ENCODE data around the gene GALNT5. TPM values are rescaled to one million over a fixed set of nuclear protein-coding genes. Genes with fewer than 3 reads are reported as not detected.

GALNT5 gene
- total and polyA plus RNA-seq, 2 donors (not counting 3 experiments of a cell fraction or from before 2014, with no cell fraction given), result not detected

GRCh38 chr2:157259960-157260359 is 2.5 kb downstream of the GALNT5 start:
- dilution Hi-C loops (cut with MboI; ENCODE audit: extremely low pct_ligation_motif_present, low sequenced_read_pairs), result no loop called here
- no peaks in the 10 kb centered on the region for H3K79me2 ChIP-seq (ENCODE audit: control insufficient read depth, insufficient read depth, low read length)
- H3K4me2 ChIP-seq (ENCODE audit: insufficient read depth, low read length), result no peak overlapping the region
- no peak for DNase-seq (ENCODE audit: low read depth, low spot score)
- H3K27ac ChIP-seq (ENCODE audit: insufficient read depth, low read depth, low read length), result no peak overlapping the region
- H3K4me3 ChIP-seq (replicated peaks in 1 of 3; ENCODE audit: insufficient read depth in 1 of 3, low read depth in 1 of 3, low read length in 3 of 3), result no peak overlapping the region
- BruUV-seq (replicated peaks), result no TSS peak
- H3K27me3 ChIP-seq (ENCODE audit: control insufficient read depth in 2 of 2, insufficient read depth in 2 of 2, low read length in 2 of 2), result no peaks in the 10 kb centered on the region
- no peak for TF ChIP-seq EZH2 (IDR thresholded peaks at IDR 0.05; ENCODE audit: borderline replicate concordance, low read depth, low read length, severe bottlenecking)
- no peak for TF ChIP-seq CTCF (IDR thresholded peaks at IDR 0.05; ENCODE audit: extremely low read depth in 1 of 2, insufficient read depth in 1 of 2, low read depth in 1 of 2, low read length in 2 of 2)
- TF ChIP-seq POLR2AphosphoS5 (IDR thresholded peaks at IDR 0.05; ENCODE audit: insufficient read depth, low read depth, low read length), result no peak
- no peaks in the 10 kb centered on the region for H3K36me3 ChIP-seq (ENCODE audit: control insufficient read depth in 2 of 2, extremely low read depth in 1 of 2, insufficient read depth in 2 of 2, low read length in 2 of 2)
- H4K20me1 ChIP-seq (replicated peaks; ENCODE audit: control insufficient read depth, extremely low read depth, insufficient read depth, low read length), result no peaks in the 10 kb centered on the region
- intact Hi-C loops (cut with micrococcal nuclease), result no loop called here
- ChIA-PET POLR2A (no interaction called here), CTCF (interaction anchor here (0.7 kb wide), 1 partner anchor 43 kb away, joined by 3 read pairs; no protein-coding TSS in a partner anchor)
- H3K9me3 ChIP-seq (replicated peaks; ENCODE audit: control insufficient read depth, insufficient read depth, low read length), result no peaks in the 10 kb centered on the region
- H3K9me1 ChIP-seq (replicated peaks; ENCODE audit: control insufficient read depth, extremely low read depth, insufficient read depth, low read length), result no peaks in the 10 kb centered on the region
- no peaks in the 10 kb centered on the region for H3K4me1 ChIP-seq (ENCODE audit: control insufficient read depth, extremely low read depth, insufficient read depth, low read length)
- H2AFZ ChIP-seq (ENCODE audit: low read depth, low read length), result no peak overlapping the region
- H3K9ac ChIP-seq (replicated peaks; ENCODE audit: extremely low read depth, insufficient read depth, low read length), result no peak overlapping the region
- FAIRE-seq, result no peak

- no peak overlapping the region for H3K27ac ChIP-seq (ENCODE audit: insufficient read depth, low read depth, low read length)
- no peak overlapping the region for H3K4me2 ChIP-seq (ENCODE audit: insufficient read depth, low read length)
- H3K4me1 ChIP-seq (ENCODE audit: control insufficient read depth, extremely low read depth, insufficient read depth, low read length), result no peaks in the 10 kb centered on the region
- no TSS peak for BruUV-seq (replicated peaks)
- no peak overlapping the region for H2AFZ ChIP-seq (ENCODE audit: low read depth, low read length)
- POLR2A ChIA-PET, result no interaction called here
- dilution Hi-C loops (cut with MboI; ENCODE audit: extremely low pct_ligation_motif_present, low sequenced_read_pairs) (no loop called here), intact Hi-C loops (cut with micrococcal nuclease) (no loop called here)
- no peak overlapping the region for H3K4me3 ChIP-seq (replicated peaks in 1 of 3; ENCODE audit: insufficient read depth in 1 of 3, low read depth in 1 of 3, low read length in 3 of 3)
- H4K20me1 ChIP-seq (replicated peaks; ENCODE audit: control insufficient read depth, extremely low read depth, insufficient read depth, low read length), result no peaks in the 10 kb centered on the region
- no peaks in the 10 kb centered on the region for H3K9me3 ChIP-seq (replicated peaks; ENCODE audit: control insufficient read depth, insufficient read depth, low read length)
- H3K27me3 ChIP-seq (ENCODE audit: control insufficient read depth in 2 of 2, insufficient read depth in 2 of 2, low read length in 2 of 2), result no peaks in the 10 kb centered on the region
- H3K79me2 ChIP-seq (ENCODE audit: control insufficient read depth, insufficient read depth, low read length), result no peaks in the 10 kb centered on the region
- TF ChIP-seq MAX (IDR thresholded peaks at IDR 0.05; ENCODE audit: insufficient read depth, insufficient read length) (no peak), CTCF (IDR thresholded peaks at IDR 0.05; ENCODE audit: extremely low read depth in 1 of 2, insufficient read depth in 1 of 2, low read depth in 1 of 2, low read length in 2 of 2) (no peak), POLR2AphosphoS5 (IDR thresholded peaks at IDR 0.05; ENCODE audit: insufficient read depth, low read depth, low read length) (no peak), GATA2 (IDR thresholded peaks at IDR 0.05; ENCODE audit: insufficient read depth, insufficient read length, low read depth, low read length) (no peak), EZH2 (IDR thresholded peaks at IDR 0.05; ENCODE audit: borderline replicate concordance, low read depth, low read length, severe bottlenecking) (no peak), POLR2A (IDR thresholded peaks at IDR 0.05; ENCODE audit: low read depth, low read length) (no peak), MYC (IDR thresholded peaks at IDR 0.05; ENCODE audit: low read depth, low read length) (no peak), JUN (IDR thresholded peaks at IDR 0.05; ENCODE audit: borderline replicate concordance, insufficient read depth, insufficient read length, low read depth) (no peak), FOS (IDR thresholded peaks at IDR 0.05; ENCODE audit: borderline replicate concordance, insufficient read depth, low read length) (no peak)
- H3K9ac ChIP-seq (replicated peaks; ENCODE audit: extremely low read depth, insufficient read depth, low read length), result no peak overlapping the region
- no peak for DNase-seq (ENCODE audit: low read depth, low spot score)
- H3K36me3 ChIP-seq (ENCODE audit: control insufficient read depth in 2 of 2, extremely low read depth in 1 of 2, insufficient read depth in 2 of 2, low read length in 2 of 2), result no peaks in the 10 kb centered on the region
- no peak for FAIRE-seq
- CTCF ChIA-PET, result interaction anchor here (1.0 to 1.2 kb wide), 2 partner anchors 43 to 75 kb away, joined by 3 read pairs; no protein-coding TSS in a partner anchor
- H3K9me1 ChIP-seq (replicated peaks; ENCODE audit: control insufficient read depth, extremely low read depth, insufficient read depth, low read length), result no peaks in the 10 kb centered on the region
Observed at GRCh38 chr2:157260533-157261198, 3.2 kb downstream of the GALNT5 start.
